ENCODE results near the gene ZNF804B.

ZNF804B gene

DNA sequence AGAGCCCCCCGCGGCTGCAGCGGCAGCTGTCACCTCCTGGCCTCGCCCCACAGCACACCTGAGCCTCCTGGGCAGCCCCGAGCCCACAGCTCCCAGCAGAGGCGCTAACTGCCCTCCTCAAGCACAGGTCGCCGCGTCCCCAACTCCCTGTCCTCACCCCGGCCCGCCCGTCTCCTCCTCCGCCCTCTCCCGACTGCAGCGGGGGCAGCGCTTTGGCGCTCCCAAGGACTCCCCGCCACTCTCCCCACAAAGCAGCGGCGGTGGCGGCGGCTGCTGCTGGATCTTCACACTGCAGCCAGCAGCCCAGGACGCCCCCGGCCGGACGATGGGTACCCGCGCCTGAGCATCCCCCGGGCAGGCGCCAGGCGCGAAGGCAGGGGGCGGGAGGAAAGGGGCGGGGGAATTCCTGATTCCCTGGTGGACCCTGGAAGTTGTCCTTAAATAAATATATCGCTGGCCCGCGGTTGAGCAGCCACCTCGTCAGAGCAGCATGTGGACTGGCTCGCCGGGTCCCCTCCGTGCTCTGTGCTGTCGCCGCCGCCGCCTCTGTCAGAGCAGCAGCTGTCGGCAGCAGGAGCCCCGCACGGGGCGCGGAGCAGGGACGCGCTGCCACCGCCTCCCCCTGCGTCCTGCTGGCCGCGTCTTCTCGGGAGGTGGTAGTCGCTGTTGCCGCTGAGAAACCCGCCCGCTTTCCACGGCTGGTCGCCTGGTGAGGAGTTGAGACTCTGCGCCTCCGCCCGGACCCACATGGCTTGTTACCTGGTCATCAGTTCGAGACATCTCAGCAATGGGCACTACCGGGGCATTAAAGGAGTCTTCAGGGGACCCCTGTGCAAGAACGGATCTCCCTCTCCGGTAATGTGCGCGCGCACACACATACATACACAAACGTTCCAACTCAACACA is at the start of gene ZNF804B:
ZNF804B (plus strand) TSS at position 471 of the 906 bp plus-strand sequence; CDS start at position 748, 277 bp downstream.
- Histone ChIP-seq H3K4me1 (ENCODE audit: insufficient read depth, low read length) (peaks cover 11% of the 10 kb centered on the region), H3K36me3 (ENCODE audit: insufficient read depth, low read length) (no peaks in the 10 kb centered on the region), H3K27me3 (ENCODE audit: insufficient read depth, low read length) (peaks cover 17% of the 10 kb centered on the region), H3K4me3 (ENCODE audit: low read length) (peak within 1 kb of the TSS; percentile 61), H2AFZ (ENCODE audit: low read depth, low read length) (peak within 1 kb of the TSS; percentile 94), H3K9me3 (ENCODE audit: low read length) (no peaks in the 10 kb centered on the region)

DNA sequence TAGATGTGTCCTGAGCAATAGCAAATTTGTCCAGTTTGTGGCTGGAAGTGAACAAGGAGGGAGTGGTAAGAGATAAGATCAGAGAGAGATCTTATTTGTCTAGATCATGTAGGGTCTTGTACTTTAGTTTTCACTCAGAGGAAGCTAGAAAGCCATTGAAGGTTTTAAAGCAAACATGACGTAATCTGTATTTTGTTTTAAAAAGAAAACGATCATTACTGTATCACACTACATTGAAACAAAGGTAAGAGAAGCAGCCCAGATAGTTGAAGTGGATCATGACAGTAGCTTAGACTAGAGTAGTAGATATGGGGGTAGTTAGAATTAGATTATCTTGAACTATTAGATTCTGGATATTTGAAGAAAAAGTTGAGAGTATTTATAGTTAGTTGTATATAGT is 23.6 kb upstream of the ZNF804B start:
- H3K4me3 ChIP-seq (ENCODE audit: low read length) = no peak overlapping the region
- no peak overlapping the region for H2AFZ ChIP-seq (ENCODE audit: low read depth, low read length)
- no peaks in the 10 kb centered on the region for H3K9me3 ChIP-seq (ENCODE audit: low read length)
- no peaks in the 10 kb centered on the region for H3K36me3 ChIP-seq (ENCODE audit: insufficient read depth, low read length)
- H3K4me1 ChIP-seq (ENCODE audit: insufficient read depth, low read length) = no peaks in the 10 kb centered on the region
- no peaks in the 10 kb centered on the region for H3K27me3 ChIP-seq (ENCODE audit: insufficient read depth, low read length)

DNA sequence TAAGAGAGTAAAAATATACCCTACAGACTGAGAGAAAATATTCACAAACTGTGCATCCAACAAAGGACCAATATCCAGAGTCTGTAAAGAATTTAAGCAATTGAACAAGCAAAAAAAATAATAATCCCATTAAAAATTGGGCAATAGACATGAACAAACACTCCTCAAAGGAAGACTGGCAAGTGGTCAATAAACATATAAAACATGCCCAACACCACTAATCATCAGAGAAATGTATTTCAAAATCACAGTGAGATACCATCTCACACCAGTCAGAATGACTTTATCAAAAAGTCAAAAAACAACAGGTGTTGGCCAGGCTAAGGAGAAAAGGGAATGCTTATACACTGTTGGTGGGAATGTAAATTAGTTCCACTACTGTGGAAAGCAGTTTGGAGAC is 21.9 kb upstream of the ZNF804B start:
- no peaks in the 10 kb centered on the region for H3K9me3 ChIP-seq (ENCODE audit: low read length)
- H3K4me3 ChIP-seq (ENCODE audit: low read length) = no peak overlapping the region
- no peaks in the 10 kb centered on the region for H3K36me3 ChIP-seq (ENCODE audit: insufficient read depth, low read length)
- H3K4me1 ChIP-seq (ENCODE audit: insufficient read depth, low read length) = no peaks in the 10 kb centered on the region
- no peak overlapping the region for H2AFZ ChIP-seq (ENCODE audit: low read depth, low read length)
- H3K27me3 ChIP-seq (ENCODE audit: insufficient read depth, low read length) = no peaks in the 10 kb centered on the region

DNA sequence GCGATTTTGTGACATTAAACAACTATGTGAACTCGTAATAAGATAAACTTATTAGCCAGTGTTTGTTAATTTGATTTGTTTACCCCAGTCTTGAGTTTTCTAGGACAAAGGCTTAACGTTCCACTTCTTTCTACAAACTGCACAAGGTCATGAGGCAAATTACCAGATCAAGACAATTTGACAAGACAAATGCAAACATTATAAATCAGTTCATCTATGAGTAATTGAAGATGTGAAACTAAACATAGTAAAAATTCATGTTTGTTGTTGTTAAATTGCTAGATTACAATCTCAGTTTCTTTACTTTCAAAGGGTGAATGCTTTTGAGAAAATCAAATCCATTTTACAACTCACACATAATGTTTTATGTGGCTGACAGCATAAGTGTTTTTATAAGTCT is 13.4 kb upstream of the ZNF804B start:
- H3K27me3 ChIP-seq (ENCODE audit: insufficient read depth, low read length) = no peaks in the 10 kb centered on the region
- H3K4me1 ChIP-seq (ENCODE audit: insufficient read depth, low read length) = no peaks in the 10 kb centered on the region
- no peaks in the 10 kb centered on the region for H3K9me3 ChIP-seq (ENCODE audit: low read length)
- no peak overlapping the region for H3K4me3 ChIP-seq (ENCODE audit: low read length)
- no peaks in the 10 kb centered on the region for H3K36me3 ChIP-seq (ENCODE audit: insufficient read depth, low read length)
- H2AFZ ChIP-seq (ENCODE audit: low read depth, low read length) = no peak overlapping the region

DNA sequence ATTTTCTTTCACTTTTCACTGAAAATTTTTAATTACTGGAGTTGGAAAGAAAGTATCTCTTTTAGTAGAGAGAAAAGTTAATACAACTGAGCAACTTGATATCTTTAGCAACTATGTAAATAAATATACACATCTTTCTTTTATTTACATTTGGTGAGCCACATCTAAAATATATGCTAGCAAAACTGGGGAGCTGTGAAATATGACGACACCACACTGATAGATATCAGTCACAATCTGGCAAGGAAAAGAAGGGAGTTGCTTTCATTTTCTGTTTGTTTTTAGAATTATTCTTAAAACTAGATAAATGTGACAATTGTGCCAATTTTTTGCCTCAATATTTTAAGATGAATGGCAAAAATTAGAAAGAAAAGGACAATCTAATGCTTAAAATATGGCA is 2.7 kb upstream of the ZNF804B start:
- H2AFZ ChIP-seq (ENCODE audit: low read depth, low read length) = no peak overlapping the region
- H3K4me3 ChIP-seq (ENCODE audit: low read length) = no peak overlapping the region
- H3K4me1 ChIP-seq (ENCODE audit: insufficient read depth, low read length) = peaks cover 11% of the 10 kb centered on the region
- H3K27me3 ChIP-seq (ENCODE audit: insufficient read depth, low read length) = peaks cover 17% of the 10 kb centered on the region
- no peaks in the 10 kb centered on the region for H3K36me3 ChIP-seq (ENCODE audit: insufficient read depth, low read length)
- H3K9me3 ChIP-seq (ENCODE audit: low read length) = no peaks in the 10 kb centered on the region

DNA sequence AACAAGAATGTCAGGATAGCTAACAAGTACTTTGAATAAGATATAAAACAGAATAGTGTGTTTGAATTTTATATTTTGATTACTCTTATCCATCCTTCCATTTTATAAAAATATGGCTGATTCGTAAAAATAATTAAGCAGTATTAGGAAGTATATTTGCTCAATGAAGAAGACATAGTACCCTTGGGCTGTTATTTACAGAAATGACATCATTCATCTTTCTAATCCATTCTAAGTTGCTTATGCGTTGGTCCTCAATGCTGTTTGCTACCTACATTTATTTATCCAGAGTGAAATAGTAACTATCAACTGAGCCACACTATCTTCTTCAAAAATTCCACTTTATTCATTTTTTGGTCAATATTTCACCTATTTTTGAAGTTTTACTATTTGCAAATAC is 2.1 kb upstream of the ZNF804B start:
- peaks cover 11% of the 10 kb centered on the region for H3K4me1 ChIP-seq (ENCODE audit: insufficient read depth, low read length)
- H3K36me3 ChIP-seq (ENCODE audit: insufficient read depth, low read length) = no peaks in the 10 kb centered on the region
- no peak overlapping the region for H2AFZ ChIP-seq (ENCODE audit: low read depth, low read length)
- H3K4me3 ChIP-seq (ENCODE audit: low read length) = no peak overlapping the region
- H3K9me3 ChIP-seq (ENCODE audit: low read length) = no peaks in the 10 kb centered on the region
- peaks cover 17% of the 10 kb centered on the region for H3K27me3 ChIP-seq (ENCODE audit: insufficient read depth, low read length)

DNA sequence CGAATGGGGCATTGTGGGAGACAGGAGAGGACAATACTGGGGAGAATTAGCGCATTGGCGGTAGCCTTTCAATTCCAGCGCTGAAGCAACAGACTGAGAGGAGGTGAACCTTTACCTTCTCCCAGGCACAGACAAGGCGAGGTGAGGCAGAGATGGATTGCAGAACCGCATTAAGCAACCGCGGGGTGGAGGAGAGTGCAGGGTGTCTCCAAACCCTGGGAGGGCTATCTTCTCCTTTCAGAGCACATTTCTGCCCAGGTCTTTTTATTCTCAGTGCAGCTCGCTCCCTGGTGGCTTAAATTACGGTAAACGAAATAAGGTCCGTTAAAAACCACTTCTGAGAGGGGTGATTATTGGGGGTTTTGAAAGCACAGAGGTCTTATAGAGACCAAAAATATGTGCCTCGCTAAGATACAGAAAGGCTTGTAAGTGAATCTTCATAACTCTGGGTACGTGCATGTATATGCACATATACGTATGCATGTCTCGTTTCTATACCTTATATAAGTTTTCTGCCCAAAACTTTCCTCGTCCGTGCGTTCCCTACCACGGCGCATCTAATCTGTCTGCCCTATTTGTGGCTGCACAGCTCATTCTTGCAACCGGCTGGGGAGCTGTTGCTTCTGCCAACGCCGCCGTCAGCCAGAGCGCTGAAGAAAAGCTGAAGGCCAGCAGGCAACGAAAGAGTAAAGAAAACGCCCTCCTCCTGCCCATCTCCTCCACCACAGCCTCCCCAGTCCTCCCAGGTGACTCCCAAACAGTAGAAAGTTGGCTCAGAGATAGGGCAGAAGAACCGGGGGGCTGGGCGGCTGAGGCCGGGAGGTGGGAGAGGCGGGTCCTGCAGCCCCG is 895 bp upstream of the ZNF804B start:
- H3K4me1 ChIP-seq (ENCODE audit: insufficient read depth, low read length) = peaks cover 11% of the 10 kb centered on the region
- H2AFZ ChIP-seq (ENCODE audit: low read depth, low read length) = peak overlapping the region; percentile 94
- H3K4me3 ChIP-seq (ENCODE audit: low read length) = peak overlapping the region; percentile 61
- H3K27me3 ChIP-seq (ENCODE audit: insufficient read depth, low read length) = peaks cover 17% of the 10 kb centered on the region
- H3K9me3 ChIP-seq (ENCODE audit: low read length) = no peaks in the 10 kb centered on the region
- no peaks in the 10 kb centered on the region for H3K36me3 ChIP-seq (ENCODE audit: insufficient read depth, low read length)

DNA sequence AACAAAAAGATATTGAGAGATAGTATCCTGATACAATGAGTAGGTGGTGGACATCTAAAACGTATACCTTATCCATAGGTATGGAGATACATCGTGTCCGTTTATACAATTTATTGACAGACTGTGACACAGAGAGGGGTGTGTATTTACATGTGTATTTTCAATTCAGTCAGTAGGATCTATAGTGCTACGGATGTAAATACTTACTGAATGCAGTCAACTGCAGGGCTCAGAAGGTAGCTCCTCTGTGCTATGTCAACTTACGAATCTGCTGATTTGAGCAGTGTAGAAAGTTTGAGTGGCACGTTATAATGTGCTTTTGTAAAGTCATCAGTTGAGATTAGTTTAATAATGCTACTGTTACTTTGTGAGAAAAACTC is 626 bp downstream of the ZNF804B start:
- peaks cover 17% of the 10 kb centered on the region for H3K27me3 ChIP-seq (ENCODE audit: insufficient read depth, low read length)

DNA sequence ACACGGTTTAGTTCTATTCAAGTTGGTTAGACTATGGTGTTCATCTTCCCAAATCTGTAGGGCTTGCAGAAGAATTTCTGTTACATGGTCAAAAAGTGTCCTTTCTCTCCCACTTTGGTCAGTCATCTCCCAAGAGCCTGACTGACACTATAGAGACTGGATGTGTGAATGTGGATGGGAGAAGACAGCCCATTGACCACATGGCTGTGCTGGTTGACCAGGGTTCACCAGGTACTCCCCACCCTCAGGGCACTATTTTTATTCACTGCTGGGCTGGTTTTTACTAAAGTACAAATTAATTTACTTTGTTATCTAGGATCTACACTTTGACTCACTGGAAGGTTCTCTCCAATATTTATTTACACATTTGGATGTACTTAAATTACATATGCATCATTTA is 2.3 kb downstream of the ZNF804B start:
- H3K27me3 ChIP-seq (ENCODE audit: insufficient read depth, low read length) = peaks cover 17% of the 10 kb centered on the region
- no peaks in the 10 kb centered on the region for H3K9me3 ChIP-seq (ENCODE audit: low read length)
- peaks cover 11% of the 10 kb centered on the region for H3K4me1 ChIP-seq (ENCODE audit: insufficient read depth, low read length)
- no peak overlapping the region for H2AFZ ChIP-seq (ENCODE audit: low read depth, low read length)
- peak overlapping the region; percentile 36 for H3K4me3 ChIP-seq (ENCODE audit: low read length)
- no peaks in the 10 kb centered on the region for H3K36me3 ChIP-seq (ENCODE audit: insufficient read depth, low read length)

More for the DNA sequence above, 626 bp downstream of the ZNF804B start:
- Histone ChIP-seq H3K9me3 (ENCODE audit: low read length) (no peaks in the 10 kb centered on the region), H3K36me3 (ENCODE audit: insufficient read depth, low read length) (no peaks in the 10 kb centered on the region), H3K4me1 (ENCODE audit: insufficient read depth, low read length) (peaks cover 11% of the 10 kb centered on the region), H2AFZ (ENCODE audit: low read depth, low read length) (peak overlapping the region; percentile 94), H3K4me3 (ENCODE audit: low read length) (peak overlapping the region; percentile 61)

DNA sequence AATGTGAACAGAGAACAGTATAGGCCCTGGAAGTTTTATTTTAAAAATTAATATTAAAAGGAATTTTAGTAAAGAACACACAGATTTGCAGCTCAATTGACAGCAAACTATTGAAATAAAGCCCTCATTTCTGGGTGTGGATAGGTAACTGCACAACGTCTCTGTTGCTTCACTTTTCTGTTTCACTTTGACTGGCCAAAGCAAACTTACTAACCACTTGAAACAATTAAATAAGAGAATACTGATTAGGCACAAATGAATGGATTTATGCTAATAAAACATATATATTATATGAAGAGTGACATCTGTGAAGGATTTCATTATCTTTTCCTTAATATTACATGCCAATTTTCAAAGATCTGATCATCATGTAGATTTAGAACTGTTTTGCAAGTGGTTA is 11.9 kb downstream of the ZNF804B start:
- H3K4me3 ChIP-seq (ENCODE audit: low read length) = no peak overlapping the region
- H3K27me3 ChIP-seq (ENCODE audit: insufficient read depth, low read length) = no peaks in the 10 kb centered on the region
- H3K9me3 ChIP-seq (ENCODE audit: low read length) = no peaks in the 10 kb centered on the region
- H3K36me3 ChIP-seq (ENCODE audit: insufficient read depth, low read length) = no peaks in the 10 kb centered on the region
- no peaks in the 10 kb centered on the region for H3K4me1 ChIP-seq (ENCODE audit: insufficient read depth, low read length)
- H2AFZ ChIP-seq (ENCODE audit: low read depth, low read length) = no peak overlapping the region

DNA sequence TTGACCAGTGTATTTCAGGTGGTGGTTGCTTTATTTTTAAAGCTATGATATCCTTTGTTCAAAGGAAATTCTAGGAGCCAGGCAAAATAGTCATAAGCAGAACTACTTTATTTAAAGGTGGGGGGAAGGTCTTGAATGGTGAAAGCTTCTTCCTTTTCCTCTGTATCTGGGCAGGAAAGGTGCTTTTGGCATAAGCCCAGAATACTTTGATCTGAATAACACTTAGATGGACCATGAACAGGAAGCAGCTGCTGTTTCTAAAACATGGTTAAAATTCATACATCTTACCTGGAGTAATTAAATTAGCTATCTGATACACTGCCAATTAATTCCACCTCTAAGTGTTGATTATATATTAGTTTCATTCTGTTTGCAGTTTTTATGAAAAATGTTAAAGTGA is 13.3 kb downstream of the ZNF804B start:
- Histone ChIP-seq H3K27me3 (ENCODE audit: insufficient read depth, low read length) (no peaks in the 10 kb centered on the region), H3K4me3 (ENCODE audit: low read length) (no peak overlapping the region), H3K36me3 (ENCODE audit: insufficient read depth, low read length) (no peaks in the 10 kb centered on the region), H3K4me1 (ENCODE audit: insufficient read depth, low read length) (no peaks in the 10 kb centered on the region), H2AFZ (ENCODE audit: low read depth, low read length) (no peak overlapping the region), H3K9me3 (ENCODE audit: low read length) (no peaks in the 10 kb centered on the region)

DNA sequence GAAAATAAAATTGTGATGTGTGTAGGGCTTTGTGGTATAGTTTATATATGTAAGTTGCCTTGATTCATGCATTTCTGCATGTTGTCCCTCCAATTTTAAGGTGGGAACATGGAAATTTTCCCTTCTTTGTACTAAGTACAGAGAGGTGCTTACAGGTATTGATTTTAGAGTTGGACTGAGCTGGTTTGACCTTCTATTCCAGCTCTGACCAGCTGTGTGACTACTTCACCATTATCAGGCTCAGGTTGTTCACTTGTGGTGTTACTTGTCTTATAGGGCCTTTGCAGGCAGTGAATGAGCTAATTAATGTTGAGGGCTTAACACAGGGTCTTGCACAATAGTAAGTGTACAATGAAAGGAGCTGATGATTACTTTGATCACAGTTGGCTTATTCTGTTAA is 16.3 kb downstream of the ZNF804B start:
- Histone ChIP-seq H3K36me3 (ENCODE audit: insufficient read depth, low read length) (no peaks in the 10 kb centered on the region), H3K4me3 (ENCODE audit: low read length) (no peak overlapping the region), H3K4me1 (ENCODE audit: insufficient read depth, low read length) (no peaks in the 10 kb centered on the region), H2AFZ (ENCODE audit: low read depth, low read length) (no peak overlapping the region), H3K9me3 (ENCODE audit: low read length) (no peaks in the 10 kb centered on the region), H3K27me3 (ENCODE audit: insufficient read depth, low read length) (no peaks in the 10 kb centered on the region)

DNA sequence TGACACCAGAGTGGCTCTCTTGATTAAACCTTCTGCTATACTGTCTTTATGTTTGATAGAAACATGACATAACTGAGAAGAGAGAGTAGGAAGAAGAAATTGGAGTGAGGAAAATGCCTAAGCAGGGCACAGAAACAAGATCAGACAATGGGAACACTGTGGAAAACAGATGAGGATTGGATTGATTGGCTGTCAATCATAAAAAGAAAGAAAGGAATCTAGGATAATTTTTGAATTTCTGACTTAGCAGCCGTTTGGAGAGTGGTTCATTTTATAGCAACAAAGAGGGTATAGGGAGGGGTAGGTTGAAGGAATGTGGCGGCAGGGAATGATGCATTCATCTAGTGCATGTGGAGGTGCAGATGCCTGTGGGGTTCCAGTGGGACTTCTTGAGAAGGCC is 28.3 kb downstream of the ZNF804B start:
- Histone ChIP-seq H3K9me3 (ENCODE audit: low read length) (no peaks in the 10 kb centered on the region), H3K36me3 (ENCODE audit: insufficient read depth, low read length) (no peaks in the 10 kb centered on the region), H3K4me3 (ENCODE audit: low read length) (no peak overlapping the region), H3K27me3 (ENCODE audit: insufficient read depth, low read length) (no peaks in the 10 kb centered on the region), H3K4me1 (ENCODE audit: insufficient read depth, low read length) (no peaks in the 10 kb centered on the region), H2AFZ (ENCODE audit: low read depth, low read length) (no peak overlapping the region)
